Suprapubic skin (tissue), 4 donors: ENCODE data around the gene MYO15B.

Experiments
- EP300 ChIP-seq: sonication (generic); formaldehyde crosslinking; IDR thresholded peaks from one replicate; pipeline ENCODE4 v1.6.1; 2017; ENCODE audit warnings: antibody characterized with exemption
- POLR2A ChIP-seq, 2 donors: fragments of 450-650 bp; IDR thresholded peaks; one replicate each; pipeline ENCODE4 v1.6.1; 2017; ENCODE audit warnings: antibody characterized with exemption in 2 of 2, mild to moderate bottlenecking in 2 of 2, moderate library complexity in 2 of 2
- POLR2AphosphoS5 ChIP-seq, 3 donors: sonication (generic); formaldehyde crosslinking; IDR thresholded peaks; one replicate each; pipeline ENCODE4 v1.6.1; 2017; ENCODE audit warnings: antibody characterized with exemption in 3 of 3
- TF ChIP-seq, protein P1 (sequence below), 2 donors: fragments of 200-600 bp in 1 of 2; fragments of 450-650 bp in 1 of 2; sonication (generic) in 1 of 2; IDR thresholded peaks; one replicate each; pipeline ENCODE4 v1.5.1; 2016 to 2019; ENCODE audit warnings: antibody characterized with exemption in 2 of 2, mild to moderate bottlenecking in 1 of 2, moderate library complexity in 1 of 2

DNA sequence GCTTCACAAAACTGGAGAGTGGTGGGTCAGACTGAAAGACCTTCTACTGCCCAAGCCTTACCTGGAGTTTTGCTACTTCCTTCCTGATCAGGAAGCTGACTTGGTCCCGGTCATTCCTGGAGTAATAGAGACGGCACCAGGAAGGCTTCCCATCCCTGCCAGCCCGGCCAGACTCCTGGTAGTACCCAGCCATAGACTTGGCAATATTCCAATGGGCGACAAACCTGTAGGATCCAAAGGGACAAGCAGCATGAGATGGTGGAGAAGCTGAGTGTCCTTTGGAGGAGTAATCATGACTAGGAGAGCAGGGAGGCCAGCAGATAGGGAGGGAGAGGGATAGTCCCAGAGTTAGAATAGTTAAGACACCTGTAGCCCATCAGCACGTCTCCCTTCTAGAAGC lies 70.6 kb downstream of the MYO15B start:
- TF ChIP-seq, protein P1, sequence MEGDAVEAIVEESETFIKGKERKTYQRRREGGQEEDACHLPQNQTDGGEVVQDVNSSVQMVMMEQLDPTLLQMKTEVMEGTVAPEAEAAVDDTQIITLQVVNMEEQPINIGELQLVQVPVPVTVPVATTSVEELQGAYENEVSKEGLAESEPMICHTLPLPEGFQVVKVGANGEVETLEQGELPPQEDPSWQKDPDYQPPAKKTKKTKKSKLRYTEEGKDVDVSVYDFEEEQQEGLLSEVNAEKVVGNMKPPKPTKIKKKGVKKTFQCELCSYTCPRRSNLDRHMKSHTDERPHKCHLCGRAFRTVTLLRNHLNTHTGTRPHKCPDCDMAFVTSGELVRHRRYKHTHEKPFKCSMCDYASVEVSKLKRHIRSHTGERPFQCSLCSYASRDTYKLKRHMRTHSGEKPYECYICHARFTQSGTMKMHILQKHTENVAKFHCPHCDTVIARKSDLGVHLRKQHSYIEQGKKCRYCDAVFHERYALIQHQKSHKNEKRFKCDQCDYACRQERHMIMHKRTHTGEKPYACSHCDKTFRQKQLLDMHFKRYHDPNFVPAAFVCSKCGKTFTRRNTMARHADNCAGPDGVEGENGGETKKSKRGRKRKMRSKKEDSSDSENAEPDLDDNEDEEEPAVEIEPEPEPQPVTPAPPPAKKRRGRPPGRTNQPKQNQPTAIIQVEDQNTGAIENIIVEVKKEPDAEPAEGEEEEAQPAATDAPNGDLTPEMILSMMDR (IDR thresholded peaks at IDR 0.05), result no peak
- TF ChIP-seq POLR2A (IDR thresholded peaks at IDR 0.05) (no peak), POLR2AphosphoS5 (IDR thresholded peaks at IDR 0.05) (no peak), EP300 (no peak)
